HG02938 (cell line): ENCODE measurements around the gene UGT1A8.
"Not testable (repeated sequence)": the region's sequence is repeated elsewhere in the genome, so short reads cannot be mapped to it uniquely, and the experiment has no call there.

Experiments
- ATAC-seq: cut with Tn5 transposase; IDR thresholded peaks from one replicate; pipeline ENCODE4 v1.9.1; 2021; ENCODE audit warnings: mild to moderate bottlenecking, moderate library complexity; ENCODE audit not compliant: unreplicated experiment

UGT1A8 gene

GRCh38 chr2:233638836-233639235 lies 21.4 kb downstream of the UGT1A8 start:
- ATAC-seq, result no peak

GRCh38 chr2:233639860-233640259 lies 22.4 kb downstream of the UGT1A8 start:
- no peak for ATAC-seq

DNA sequence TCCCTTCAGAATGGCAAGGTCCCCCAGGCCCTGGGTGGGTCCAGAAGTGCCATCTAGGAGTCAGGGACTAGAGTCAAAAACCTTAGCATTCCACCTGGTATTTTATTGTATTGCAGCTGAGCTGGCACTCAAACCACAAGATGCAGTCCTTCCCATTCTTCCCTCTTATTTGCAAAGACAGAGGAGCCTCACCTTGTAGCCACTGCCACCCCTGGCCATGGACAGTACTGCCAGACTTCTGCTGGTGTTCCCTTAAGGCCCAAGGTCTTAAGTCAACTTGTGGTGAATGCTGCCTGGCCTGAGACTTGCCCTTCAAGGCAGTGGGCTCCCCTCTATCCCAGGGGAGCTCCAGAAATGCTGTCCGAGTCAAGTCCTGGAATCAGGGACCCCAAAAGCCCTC lies 25.7 kb downstream of the UGT1A8 start:
- no peak for ATAC-seq

- not testable (repeated sequence) for ATAC-seq
These were observed 28.6 kb downstream of the UGT1A8 start for GRCh38 chr2:233646033-233646432.

GRCh38 chr2:233650981-233651380 lies 33.5 kb downstream of the UGT1A8 start:
- ATAC-seq, result no peak

DNA sequence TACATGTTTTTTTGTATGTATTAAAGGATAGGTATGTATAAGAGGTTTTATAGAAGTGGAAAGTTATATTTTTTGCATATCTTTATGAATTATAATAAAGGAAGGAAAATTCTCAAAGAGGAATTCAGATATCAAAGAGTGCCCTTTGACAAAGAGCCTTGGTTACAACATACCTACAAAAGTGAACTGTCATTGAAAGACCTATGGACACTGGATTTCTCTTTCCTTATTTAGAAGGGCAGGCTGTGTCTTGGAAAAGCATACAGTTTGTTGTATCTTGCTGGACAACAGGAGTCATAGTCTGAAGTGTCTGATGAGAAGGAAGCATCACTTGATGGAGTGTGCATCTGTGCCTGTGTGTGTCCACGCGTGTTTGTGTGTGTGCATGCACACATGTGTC lies 34.0 kb downstream of the UGT1A8 start:
- ATAC-seq, result no peak

GRCh38 chr2:233654501-233654900 lies 37.1 kb downstream of the UGT1A8 start:
- ATAC-seq, result no peak

- no peak for ATAC-seq
These were observed 37.6 kb downstream of the UGT1A8 start for GRCh38 chr2:233655043-233655442.

DNA sequence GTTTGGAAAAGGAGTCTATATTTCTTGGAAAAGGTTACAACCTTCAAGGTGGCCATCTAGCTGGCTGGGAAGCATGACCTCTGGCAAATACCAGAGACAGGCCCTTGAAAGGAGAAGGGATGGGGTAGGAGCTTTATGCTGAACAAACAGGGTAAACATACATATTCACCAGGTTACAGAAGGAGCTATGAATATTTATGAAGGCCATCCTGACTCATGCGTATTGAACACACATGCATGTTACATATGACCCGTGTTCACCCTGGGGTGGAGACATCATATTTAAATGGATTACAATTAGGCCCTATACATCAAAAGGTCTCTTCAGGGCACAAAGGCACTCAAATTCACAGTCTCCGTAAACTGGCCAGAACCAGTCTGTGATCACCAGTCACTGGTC lies 38.5 kb downstream of the UGT1A8 start:
- ATAC-seq, result not testable (repeated sequence)

GRCh38 chr2:233656443-233656842 lies 39.0 kb downstream of the UGT1A8 start:
- ATAC-seq, result no peak

DNA sequence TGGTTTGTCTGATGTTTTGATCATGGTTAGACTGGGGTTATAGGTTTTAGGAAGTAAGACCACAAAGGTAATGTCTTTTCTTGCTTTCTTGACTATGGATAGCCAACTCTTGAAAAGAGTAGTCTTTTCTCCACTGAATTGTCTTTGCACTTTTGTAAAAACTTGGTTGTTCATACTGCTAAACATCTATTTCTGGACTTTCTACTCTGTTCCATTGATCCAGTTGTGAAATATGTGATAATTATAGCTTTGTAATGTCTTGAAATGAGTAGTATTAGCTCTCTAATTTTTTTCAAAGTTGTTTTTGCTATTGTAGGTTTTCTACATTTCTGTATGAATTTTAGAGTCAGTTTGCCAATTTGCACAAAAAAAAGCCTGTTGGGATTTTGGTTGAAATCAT lies 41.2 kb downstream of the UGT1A8 start:
- no peak for ATAC-seq

DNA sequence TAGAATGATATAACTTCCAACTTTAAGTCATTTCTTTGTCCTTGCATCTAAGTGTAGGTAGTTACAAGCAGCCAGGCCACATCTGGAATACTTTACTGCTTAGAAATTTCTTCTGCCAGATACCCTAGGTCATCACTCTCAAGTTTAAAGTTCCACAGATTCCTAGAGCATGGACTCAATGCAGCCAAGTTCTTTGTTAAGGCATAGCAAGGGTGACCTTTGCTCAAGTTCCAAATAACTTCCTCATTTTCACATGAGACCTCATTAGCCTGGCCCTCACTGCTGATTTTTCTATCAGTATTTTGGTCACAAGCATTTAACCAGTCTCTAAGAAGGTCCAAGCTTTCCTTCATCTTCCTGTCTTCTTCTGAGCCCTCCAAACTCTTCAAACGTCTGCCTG lies 46.5 kb downstream of the UGT1A8 start:
- ATAC-seq, result no peak

DNA sequence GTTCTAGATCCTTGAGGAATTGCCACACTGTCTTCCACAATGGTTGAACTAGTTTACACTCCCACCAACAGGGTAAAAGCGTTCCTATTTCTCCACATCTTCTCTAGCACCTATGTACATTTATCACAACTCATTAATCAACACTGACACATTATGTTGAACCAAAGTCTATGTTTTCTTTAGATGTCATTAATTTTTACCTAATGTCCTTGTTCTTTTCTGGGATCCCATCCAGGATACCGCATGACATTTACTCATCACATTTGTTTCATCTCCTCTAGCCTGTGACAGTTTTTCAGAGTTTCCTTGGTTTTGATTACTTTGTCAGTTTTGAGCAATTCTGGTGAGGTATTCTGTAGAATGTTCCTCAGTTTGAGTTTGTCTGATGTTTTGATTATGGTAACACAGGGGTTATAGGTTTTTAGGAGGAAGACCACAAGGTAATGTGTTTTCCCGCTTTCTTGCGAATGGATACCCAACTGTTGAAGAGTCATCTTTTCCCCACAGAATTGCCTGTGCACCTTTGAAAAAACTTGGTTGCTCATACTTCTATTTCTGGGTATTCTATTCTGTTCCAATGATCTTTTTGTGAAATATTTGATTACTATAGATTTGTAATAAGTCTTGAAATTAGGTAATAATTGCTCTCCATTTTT lies 51.3 kb downstream of the UGT1A8 start:
- ATAC-seq, result no peak

DNA sequence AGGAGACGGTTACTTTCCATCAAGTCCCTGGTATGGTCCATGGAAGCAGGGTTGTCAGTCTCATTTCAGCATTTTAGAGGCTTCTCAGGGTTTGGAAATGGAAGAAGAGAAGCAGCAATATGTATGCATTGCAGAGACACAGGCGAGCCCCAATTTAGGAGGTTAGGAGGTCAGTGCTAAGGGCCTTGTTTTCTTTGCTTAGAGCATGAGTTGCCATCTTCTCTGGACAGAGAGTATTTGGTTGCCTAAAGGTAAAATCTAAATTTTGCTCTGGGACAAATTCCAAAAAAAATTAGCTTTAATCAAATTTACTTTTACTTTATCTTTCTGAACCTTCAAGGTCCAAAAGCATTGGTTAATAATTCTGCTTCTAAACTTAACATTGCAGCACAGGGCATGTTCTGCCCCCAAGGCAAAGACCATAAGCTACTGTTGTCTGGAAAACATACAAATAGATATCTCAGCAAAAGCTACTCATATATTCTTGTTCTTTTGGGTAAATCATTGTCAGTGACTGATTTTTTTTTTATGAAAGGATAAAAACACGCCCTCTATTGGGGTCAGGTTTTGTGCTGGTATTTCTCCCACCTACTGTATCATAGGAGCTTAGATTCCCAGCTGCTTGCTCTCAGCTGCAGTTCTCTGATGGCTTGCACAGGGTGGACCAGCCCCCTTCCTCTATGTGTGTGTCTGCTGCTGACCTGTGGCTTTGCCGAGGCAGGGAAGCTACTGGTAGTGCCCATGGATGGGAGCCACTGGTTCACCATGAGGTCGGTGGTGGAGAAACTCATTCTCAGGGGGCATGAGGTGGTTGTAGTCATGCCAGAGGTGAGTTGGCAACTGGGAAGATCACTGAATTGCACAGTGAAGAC lies 54.1 kb downstream of the UGT1A8 start, which contains the start of gene UGT1A9:
Gene UGT1A9, plus strand, starts transcription at position 609 of the 872 bp plus-strand sequence. Its CDS starts 37 bp downstream, at position 646.
- ATAC-seq, result no peak

- ATAC-seq, result no peak
These were observed 55.5 kb downstream of the UGT1A8 start for GRCh38 chr2:233672886-233673285.

- no peak for ATAC-seq
These were observed 56.5 kb downstream of the UGT1A8 start for GRCh38 chr2:233673896-233674295.

- ATAC-seq, result no peak
These were observed 56.9 kb downstream of the UGT1A8 start for GRCh38 chr2:233674314-233674713.

- ATAC-seq, result no peak
These were observed 57.6 kb downstream of the UGT1A8 start for GRCh38 chr2:233674995-233675394.

DNA sequence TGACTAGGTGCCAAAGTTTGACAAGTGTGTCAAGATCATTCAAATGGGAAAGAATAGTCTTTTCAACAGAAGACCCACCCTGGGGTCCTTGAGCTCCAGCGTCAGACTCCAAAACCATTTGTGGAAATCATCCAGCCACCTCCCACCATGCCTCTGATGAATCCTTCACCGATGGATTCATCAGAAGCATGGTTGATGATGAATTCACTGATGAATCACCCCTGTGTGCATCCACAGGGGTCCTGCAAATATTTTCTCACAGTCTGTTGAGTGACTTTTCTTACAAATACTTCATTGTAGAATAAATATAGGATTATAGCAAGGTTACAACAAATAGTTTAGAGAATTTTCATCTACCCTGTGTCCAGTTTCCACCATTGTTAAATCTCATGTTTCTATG lies 58.6 kb downstream of the UGT1A8 start:
- ATAC-seq, result no peak

DNA sequence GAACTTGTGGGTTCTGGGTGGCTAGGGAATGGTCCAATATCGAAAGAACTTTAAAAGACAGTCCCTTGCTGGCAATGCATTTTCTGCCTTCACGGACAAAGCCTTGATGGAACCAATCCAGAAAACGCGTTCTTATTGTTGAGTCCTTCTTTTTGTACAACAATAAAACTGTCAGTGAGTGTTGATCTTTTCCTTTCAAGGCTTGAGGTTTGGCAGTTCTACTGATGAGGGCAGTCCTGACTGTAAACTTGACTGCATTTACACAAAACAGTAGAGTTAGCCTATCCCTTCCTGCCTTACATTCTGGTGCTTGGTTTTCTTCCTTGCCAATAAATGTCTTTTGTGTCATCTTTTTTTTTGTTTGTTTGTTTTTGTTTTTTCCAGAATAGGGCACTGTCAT lies 61.8 kb downstream of the UGT1A8 start:
- ATAC-seq, result no peak

DNA sequence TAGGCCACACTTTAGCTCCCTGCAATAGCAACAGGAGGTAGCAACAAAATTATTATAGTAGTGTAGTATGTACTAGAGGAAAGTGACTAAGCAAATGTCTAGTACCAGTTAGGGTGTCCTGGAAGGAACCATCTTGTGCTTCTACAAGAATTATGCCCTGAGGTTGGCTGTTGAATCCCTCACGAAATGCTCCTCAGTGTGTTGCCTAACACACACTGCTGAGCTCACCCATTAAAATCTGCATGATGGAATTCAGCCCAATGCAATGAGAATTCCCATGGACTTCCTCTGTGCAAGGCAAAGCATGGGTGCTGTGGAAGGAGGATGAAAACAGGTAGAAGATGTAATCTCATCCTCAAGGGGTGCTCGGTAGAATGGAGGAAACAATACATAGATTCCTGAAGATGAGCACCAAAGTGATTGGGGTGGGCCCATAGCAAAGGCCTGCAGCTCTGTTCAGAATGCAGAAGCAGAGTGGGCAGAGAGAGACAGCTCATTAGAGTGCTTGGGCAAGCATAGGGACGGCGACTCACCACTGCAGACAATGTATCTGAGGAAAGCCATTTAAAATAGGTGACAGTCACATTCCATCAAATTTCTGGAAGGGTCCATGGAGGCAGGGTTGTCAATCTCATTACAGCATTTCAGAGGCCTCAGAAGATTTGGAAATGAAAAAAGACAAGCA lies 63.1 kb downstream of the UGT1A8 start:
- no peak for ATAC-seq
